ENCODE measurements around the gene SRC. TPM values are rescaled to one million over a fixed set of nuclear protein-coding genes. Genes with fewer than 3 reads are reported as not detected.

SRC gene
- polyA plus RNA-seq, 1 of the 3 experiments (the other 2 are of a cell fraction) = 23.8 TPM

DNA sequence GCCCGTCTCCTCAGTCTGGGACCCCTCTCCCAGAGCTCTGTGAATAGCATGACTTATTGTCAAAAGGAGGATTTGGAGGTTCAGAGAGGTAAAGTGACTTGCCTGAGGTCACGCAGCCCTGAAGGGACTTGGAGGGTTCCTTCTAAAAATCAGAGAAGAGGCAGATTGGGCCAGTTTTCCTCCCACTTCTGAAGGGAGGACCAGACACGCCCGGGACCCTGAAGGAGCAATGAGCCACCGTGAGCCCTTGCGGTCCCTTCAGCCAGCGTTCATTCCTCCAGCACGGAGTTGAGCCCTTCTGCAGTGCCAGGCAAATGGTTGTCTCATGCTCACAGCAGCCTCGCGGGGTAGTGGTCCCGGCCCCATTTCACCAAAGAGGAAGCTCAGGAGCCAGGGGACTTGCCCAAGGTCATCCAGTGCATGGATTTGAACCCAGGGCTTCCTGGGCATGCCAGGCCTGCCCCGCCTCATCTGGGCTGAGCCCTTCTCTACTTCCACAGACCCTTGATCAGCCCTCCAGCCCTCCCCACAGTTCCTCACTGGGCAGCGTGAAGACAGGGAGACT lies 7.4 kb downstream of the SRC start (continued):
- TF ChIP-seq, protein P1, sequence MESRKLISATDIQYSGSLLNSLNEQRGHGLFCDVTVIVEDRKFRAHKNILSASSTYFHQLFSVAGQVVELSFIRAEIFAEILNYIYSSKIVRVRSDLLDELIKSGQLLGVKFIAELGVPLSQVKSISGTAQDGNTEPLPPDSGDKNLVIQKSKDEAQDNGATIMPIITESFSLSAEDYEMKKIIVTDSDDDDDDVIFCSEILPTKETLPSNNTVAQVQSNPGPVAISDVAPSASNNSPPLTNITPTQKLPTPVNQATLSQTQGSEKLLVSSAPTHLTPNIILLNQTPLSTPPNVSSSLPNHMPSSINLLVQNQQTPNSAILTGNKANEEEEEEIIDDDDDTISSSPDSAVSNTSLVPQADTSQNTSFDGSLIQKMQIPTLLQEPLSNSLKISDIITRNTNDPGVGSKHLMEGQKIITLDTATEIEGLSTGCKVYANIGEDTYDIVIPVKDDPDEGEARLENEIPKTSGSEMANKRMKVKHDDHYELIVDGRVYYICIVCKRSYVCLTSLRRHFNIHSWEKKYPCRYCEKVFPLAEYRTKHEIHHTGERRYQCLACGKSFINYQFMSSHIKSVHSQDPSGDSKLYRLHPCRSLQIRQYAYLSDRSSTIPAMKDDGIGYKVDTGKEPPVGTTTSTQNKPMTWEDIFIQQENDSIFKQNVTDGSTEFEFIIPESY (IDR thresholded peaks at IDR 0.05; ENCODE audit: borderline replicate concordance, low read depth) = no peak
- TF ChIP-seq, protein P2, sequence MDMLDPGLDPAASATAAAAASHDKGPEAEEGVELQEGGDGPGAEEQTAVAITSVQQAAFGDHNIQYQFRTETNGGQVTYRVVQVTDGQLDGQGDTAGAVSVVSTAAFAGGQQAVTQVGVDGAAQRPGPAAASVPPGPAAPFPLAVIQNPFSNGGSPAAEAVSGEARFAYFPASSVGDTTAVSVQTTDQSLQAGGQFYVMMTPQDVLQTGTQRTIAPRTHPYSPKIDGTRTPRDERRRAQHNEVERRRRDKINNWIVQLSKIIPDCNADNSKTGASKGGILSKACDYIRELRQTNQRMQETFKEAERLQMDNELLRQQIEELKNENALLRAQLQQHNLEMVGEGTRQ (IDR thresholded peaks at IDR 0.05; ENCODE audit: borderline replicate concordance, low read depth, low read length) = no peak
- TF ChIP-seq, protein P3, sequence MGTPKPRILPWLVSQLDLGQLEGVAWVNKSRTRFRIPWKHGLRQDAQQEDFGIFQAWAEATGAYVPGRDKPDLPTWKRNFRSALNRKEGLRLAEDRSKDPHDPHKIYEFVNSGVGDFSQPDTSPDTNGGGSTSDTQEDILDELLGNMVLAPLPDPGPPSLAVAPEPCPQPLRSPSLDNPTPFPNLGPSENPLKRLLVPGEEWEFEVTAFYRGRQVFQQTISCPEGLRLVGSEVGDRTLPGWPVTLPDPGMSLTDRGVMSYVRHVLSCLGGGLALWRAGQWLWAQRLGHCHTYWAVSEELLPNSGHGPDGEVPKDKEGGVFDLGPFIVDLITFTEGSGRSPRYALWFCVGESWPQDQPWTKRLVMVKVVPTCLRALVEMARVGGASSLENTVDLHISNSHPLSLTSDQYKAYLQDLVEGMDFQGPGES (IDR thresholded peaks at IDR 0.05; ENCODE audit: low read depth, low read length) = no peak
- TF ChIP-seq MXI1 (IDR thresholded peaks at IDR 0.05; ENCODE audit: low read depth, low read length) (no peak), NRF1 (IDR thresholded peaks at IDR 0.05; ENCODE audit: low read depth, low read length) (no peak), RAD21 (IDR thresholded peaks at IDR 0.05; ENCODE audit: low read length) (no peak), TAF1 (IDR thresholded peaks at IDR 0.05; ENCODE audit: borderline replicate concordance, low read depth, low read length) (no peak), FOXJ3 (CRISPR knock-in tag; IDR thresholded peaks at IDR 0.05) (no peak), SIN3A (IDR thresholded peaks at IDR 0.05; ENCODE audit: borderline replicate concordance, low read depth, low read length) (no peak)
- TF ChIP-seq, protein P4, sequence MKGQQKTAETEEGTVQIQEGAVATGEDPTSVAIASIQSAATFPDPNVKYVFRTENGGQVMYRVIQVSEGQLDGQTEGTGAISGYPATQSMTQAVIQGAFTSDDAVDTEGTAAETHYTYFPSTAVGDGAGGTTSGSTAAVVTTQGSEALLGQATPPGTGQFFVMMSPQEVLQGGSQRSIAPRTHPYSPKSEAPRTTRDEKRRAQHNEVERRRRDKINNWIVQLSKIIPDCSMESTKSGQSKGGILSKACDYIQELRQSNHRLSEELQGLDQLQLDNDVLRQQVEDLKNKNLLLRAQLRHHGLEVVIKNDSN (IDR thresholded peaks at IDR 0.05; ENCODE audit: borderline replicate concordance, low read depth) = no peak
- TF ChIP-seq, protein P5, sequence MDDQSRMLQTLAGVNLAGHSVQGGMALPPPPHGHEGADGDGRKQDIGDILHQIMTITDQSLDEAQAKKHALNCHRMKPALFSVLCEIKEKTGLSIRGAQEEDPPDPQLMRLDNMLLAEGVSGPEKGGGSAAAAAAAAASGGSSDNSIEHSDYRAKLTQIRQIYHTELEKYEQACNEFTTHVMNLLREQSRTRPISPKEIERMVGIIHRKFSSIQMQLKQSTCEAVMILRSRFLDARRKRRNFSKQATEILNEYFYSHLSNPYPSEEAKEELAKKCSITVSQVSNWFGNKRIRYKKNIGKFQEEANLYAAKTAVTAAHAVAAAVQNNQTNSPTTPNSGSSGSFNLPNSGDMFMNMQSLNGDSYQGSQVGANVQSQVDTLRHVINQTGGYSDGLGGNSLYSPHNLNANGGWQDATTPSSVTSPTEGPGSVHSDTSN (IDR thresholded peaks at IDR 0.05) = no peak

Measured in SK-N-SH (cell line).